H9 (cell line): Measurements from ENCODE around the gene CREB3L2. TPM values are rescaled to one million over a fixed set of nuclear protein-coding genes. Genes with fewer than 3 reads are reported as not detected.

ENCODE experiments used
- DNase-seq: peaks from one replicate; pipeline ENCODE4 v3.0.0-alpha.2; 2017
- H2AFZ ChIP-seq: one replicate; pipeline ENCODE4 v1.6.1; 2013; ENCODE audit warnings: mild to moderate bottlenecking, low read length, control low read depth, moderate library complexity
- H2AK5ac ChIP-seq: 2 replicates; pipeline ENCODE4 v1.6.1; 2013; ENCODE audit warnings: low read length, control low read depth, mixed read lengths; ENCODE audit not compliant: insufficient read length
- H2BK120ac ChIP-seq: one replicate; pipeline ENCODE4 v1.6.1; 2013; ENCODE audit warnings: low read depth, mild to moderate bottlenecking, low read length, control low read depth, inconsistent platforms; ENCODE audit not compliant: poor library complexity, severe bottlenecking
- H2BK12ac ChIP-seq: 2 replicates; pipeline ENCODE4 v1.6.1; 2013; ENCODE audit warnings: low read length, control low read depth, mixed read lengths, low read depth; ENCODE audit not compliant: insufficient read length
- H2BK15ac ChIP-seq: 2 replicates; pipeline ENCODE4 v1.6.1; 2013; ENCODE audit warnings: low read depth, low read length, control low read depth
- H2BK20ac ChIP-seq: one replicate; pipeline ENCODE4 v1.6.1; 2013; ENCODE audit warnings: low read depth, mild to moderate bottlenecking, low read length, control low read depth, inconsistent platforms; ENCODE audit not compliant: poor library complexity, severe bottlenecking
- H2BK5ac ChIP-seq: 2 replicates; pipeline ENCODE4 v1.6.1; 2013; ENCODE audit warnings: low read length, control low read depth, mixed read lengths; ENCODE audit not compliant: insufficient read length
- H3K14ac ChIP-seq: 2 replicates; pipeline ENCODE4 v1.6.1; 2013; ENCODE audit warnings: low read length, control low read depth; ENCODE audit not compliant: insufficient read depth
- H3K18ac ChIP-seq: 2 replicates; pipeline ENCODE4 v1.6.1; 2013; ENCODE audit warnings: low read depth, mild to moderate bottlenecking, mixed read lengths, low read length, control low read depth; ENCODE audit not compliant: insufficient read length
- H3K23ac ChIP-seq: 2 replicates; pipeline ENCODE4 v1.6.1; 2013; ENCODE audit warnings: low read length, control low read depth, mixed read lengths, low read depth; ENCODE audit not compliant: insufficient read length
- H3K23me2 ChIP-seq: 2 replicates; pipeline ENCODE4 v1.6.1; 2013; ENCODE audit warnings: low read depth, mild to moderate bottlenecking, mixed read lengths, low read length, control low read depth; ENCODE audit not compliant: insufficient read length, poor library complexity, severe bottlenecking
- H3K27ac ChIP-seq: 2 replicates; pipeline ENCODE4 v1.5.1; 2013; ENCODE audit warnings: low read length, control low read depth, mixed read lengths, low read depth; ENCODE audit not compliant: insufficient read length
- H3K27me3 ChIP-seq: 2 replicates; pipeline ENCODE4 v1.6.1; 2013; ENCODE audit warnings: low read length, control low read depth, inconsistent platforms; ENCODE audit not compliant: insufficient read depth
- H3K4ac ChIP-seq: 2 replicates; pipeline ENCODE4 v1.6.1; 2013; ENCODE audit warnings: low read depth, mild to moderate bottlenecking, control low read depth, inconsistent platforms, low read length, moderate library complexity
- H3K4me1 ChIP-seq: 2 replicates; pipeline ENCODE4 v1.6.1; 2013; ENCODE audit warnings: low read length, control low read depth, inconsistent platforms; ENCODE audit not compliant: insufficient read depth
- H3K4me2 ChIP-seq: 2 replicates; pipeline ENCODE4 v1.6.1; 2013; ENCODE audit warnings: low read length, control low read depth, mixed read lengths; ENCODE audit not compliant: insufficient read length, insufficient read depth
- H3K56ac ChIP-seq: 2 replicates; pipeline ENCODE4 v1.6.1; 2013; ENCODE audit warnings: low read depth, mild to moderate bottlenecking, mixed read lengths, low read length, control low read depth; ENCODE audit not compliant: insufficient read length
- H3K79me1 ChIP-seq: 2 replicates; pipeline ENCODE4 v1.6.1; 2013; ENCODE audit warnings: low read depth, mild to moderate bottlenecking, moderate library complexity, low read length, control low read depth, inconsistent platforms; ENCODE audit not compliant: insufficient read depth, poor library complexity, severe bottlenecking
- H3K79me2 ChIP-seq: 2 replicates; pipeline ENCODE4 v1.6.1; 2013; ENCODE audit warnings: low read length, control low read depth, inconsistent platforms; ENCODE audit not compliant: insufficient read depth
- H3K9ac ChIP-seq: 2 replicates; pipeline ENCODE4 v1.6.1; 2013; ENCODE audit warnings: low read length, control low read depth, mixed read lengths; ENCODE audit not compliant: insufficient read length; ENCODE audit errors: extremely low read depth
- H3K9me3 ChIP-seq: one replicate; pipeline ENCODE4 v1.6.1; 2013; ENCODE audit warnings: low read depth, low read length, inconsistent platforms; ENCODE audit not compliant: control insufficient read depth
- H3T11ph ChIP-seq: one replicate; pipeline ENCODE4 v1.6.1; 2013; ENCODE audit warnings: mild to moderate bottlenecking, low read length, control low read depth, inconsistent platforms
- H4K20me1 ChIP-seq: one replicate; pipeline ENCODE4 v1.6.1; 2013; ENCODE audit not compliant: control insufficient read depth, insufficient read length, insufficient read depth
- H4K5ac ChIP-seq: 2 replicates; pipeline ENCODE4 v1.6.1; 2013; ENCODE audit warnings: low read depth, mild to moderate bottlenecking, mixed read lengths, low read length, control low read depth; ENCODE audit not compliant: insufficient read length
- H4K8ac ChIP-seq: replicated peaks from 2 replicates; pipeline ENCODE4 v1.6.1; 2013; ENCODE audit warnings: low read length, control low read depth, mixed read lengths, low read depth; ENCODE audit not compliant: insufficient read length
- H4K91ac ChIP-seq: 2 replicates; pipeline ENCODE4 v1.6.1; 2013; ENCODE audit warnings: low read depth, mild to moderate bottlenecking, moderate library complexity, mixed read lengths, low read length, control low read depth; ENCODE audit not compliant: insufficient read length
- H3K27ac Mint-ChIP-seq, 3 experiments: 2 replicates in 2 of 3; 3 replicates in 1 of 3; pipeline ENCODE4 v1.8.0; 2020 to 2021; ENCODE audit warnings: mixed read lengths in 3 of 3, mild to moderate bottlenecking in 1 of 3, moderate library complexity in 1 of 3
- H3K27me3 Mint-ChIP-seq: 2 replicates; pipeline ENCODE4 v1.8.0; 2021; ENCODE audit warnings: low read depth, mild to moderate bottlenecking, moderate library complexity, mixed read lengths
- H3K36me3 Mint-ChIP-seq, 3 experiments: 2 replicates in 2 of 3; 3 replicates in 1 of 3; pipeline ENCODE4 v1.8.0; 2020 to 2021; ENCODE audit warnings: low read depth in 3 of 3, mixed read lengths in 3 of 3; ENCODE audit not compliant: insufficient read depth in 1 of 3
- H3K4me1 Mint-ChIP-seq, 2 experiments: 2 replicates each; pipeline ENCODE4 v1.8.0; 2020; ENCODE audit warnings: mixed read lengths in 2 of 2
- H3K4me3 Mint-ChIP-seq, 2 experiments: 2 replicates in 1 of 2; 3 replicates in 1 of 2; pipeline ENCODE4 v1.8.0; 2020 to 2021; ENCODE audit warnings: mild to moderate bottlenecking in 2 of 2, mixed read lengths in 2 of 2, moderate library complexity in 1 of 2
- H3K9me3 Mint-ChIP-seq, 2 experiments: 2 replicates in 1 of 2; 3 replicates in 1 of 2; pipeline ENCODE4 v1.8.0; 2020; ENCODE audit warnings: mild to moderate bottlenecking in 2 of 2, mixed read lengths in 2 of 2, moderate library complexity in 1 of 2
- WGBS: extraction: QIAGEN DNeasy Blood & Tissue Kit; methylation state at CpG from one replicate; pipeline ENCODE4 v1.1.7; 2013; ENCODE audit warnings: missing lambda C conversion rate, low lambda C conversion rate, mixed read lengths; ENCODE audit not compliant: insufficient read length; ENCODE audit errors: extremely low coverage; 5-methylcytosine and 5-hydroxymethylcytosine counted together
- total RNA-seq: library from RNA; stranded (reverse); gene quantifications from 2 replicates; pipeline ENCODE4 v1.2.1, GENCODE V29; 2021
- TF ChIP-seq, protein P1 (sequence below): fragments of 200-600 bp; sonication (generic); conservative IDR thresholded peaks from 3 replicates; pipeline ENCODE4 v1.8.0; 2021; ENCODE audit warnings: antibody characterized with exemption, mild to moderate bottlenecking

CREB3L2 gene
- total RNA-seq, 1 experiment from 2014 or later, result 60.7 TPM

DNA sequence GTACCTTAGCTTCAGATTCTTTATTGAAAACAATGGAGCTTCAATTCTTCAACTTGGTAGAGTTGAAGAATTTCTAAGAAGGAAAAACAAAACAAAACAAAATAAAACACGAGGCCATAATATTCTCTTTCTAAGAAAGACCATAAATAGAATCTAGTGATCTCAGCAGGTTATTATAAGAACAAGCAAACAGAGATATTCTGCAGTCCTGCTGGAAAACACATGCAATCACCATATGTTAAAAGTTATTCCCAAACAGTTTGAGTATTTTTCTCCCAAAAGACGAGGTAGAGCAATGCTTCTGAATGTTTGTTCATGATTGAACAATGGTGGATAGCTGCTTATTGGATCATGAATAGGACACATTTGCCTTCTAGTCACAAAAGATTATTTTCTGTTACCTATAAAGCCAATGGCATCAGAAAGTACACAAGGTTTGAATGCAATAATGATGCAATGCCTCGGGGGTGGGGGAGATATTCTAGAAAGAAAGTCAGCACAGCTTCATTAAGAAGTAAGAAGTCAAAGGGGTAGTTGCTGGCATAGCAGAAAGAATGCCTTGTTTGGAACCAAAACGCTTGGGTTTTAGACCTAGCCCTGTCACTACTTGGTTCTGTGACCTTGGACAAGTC, 59.3 kb downstream of the CREB3L2 start:
- H3K4me3 Mint-ChIP-seq, result no peak overlapping the region
- H3K27me3 Mint-ChIP-seq, result no peaks in the 10 kb centered on the region
- Histone ChIP-seq H2BK5ac (no peak overlapping the region), H2AK5ac (no peak overlapping the region), H2BK20ac (no peak overlapping the region), H3T11ph (no peak overlapping the region), H3K56ac (no peak overlapping the region), H4K8ac (no peak overlapping the region), H2AFZ (no peak overlapping the region), H4K5ac (no peak overlapping the region), H3K4ac (no peak overlapping the region), H3K23ac (no peak overlapping the region), H3K9me3 (no peaks in the 10 kb centered on the region), H2BK120ac (no peak overlapping the region), H3K9ac (no peak overlapping the region), H3K27me3 (no peaks in the 10 kb centered on the region), H4K20me1 (peaks cover 2% of the 10 kb centered on the region), H3K4me2 (no peak overlapping the region), H3K18ac (no peak overlapping the region), H3K79me1 (peaks cover 4% of the 10 kb centered on the region), H3K79me2 (peaks cover 2% of the 10 kb centered on the region; the same call in 1 of the 2 replicates), H4K91ac (no peak overlapping the region), H3K14ac (no peak overlapping the region), H2BK12ac (no peak overlapping the region), H3K27ac (no peak overlapping the region), H3K4me1 (peaks cover 2% of the 10 kb centered on the region; the same call in 1 of the 2 replicates), H2BK15ac (no peak overlapping the region), H3K23me2 (no peaks in the 10 kb centered on the region)
- DNase-seq, result no peak
- peaks cover 37 to 44% of the 10 kb centered on the region in 2 experiments for H3K4me1 Mint-ChIP-seq
- no peak overlapping the region; a peak in 2 of 7 replicates for H3K27ac Mint-ChIP-seq
- no CpG with 5 or more reads among the region's 4 CpGs for WGBS
- no peaks in the 10 kb centered on the region for H3K9me3 Mint-ChIP-seq
- H3K36me3 Mint-ChIP-seq, result peaks cover 0 to 13% (median 5%) of the 10 kb centered on the region in 3 experiments; a peak in 3 of 7 replicates
- TF ChIP-seq, protein P1, sequence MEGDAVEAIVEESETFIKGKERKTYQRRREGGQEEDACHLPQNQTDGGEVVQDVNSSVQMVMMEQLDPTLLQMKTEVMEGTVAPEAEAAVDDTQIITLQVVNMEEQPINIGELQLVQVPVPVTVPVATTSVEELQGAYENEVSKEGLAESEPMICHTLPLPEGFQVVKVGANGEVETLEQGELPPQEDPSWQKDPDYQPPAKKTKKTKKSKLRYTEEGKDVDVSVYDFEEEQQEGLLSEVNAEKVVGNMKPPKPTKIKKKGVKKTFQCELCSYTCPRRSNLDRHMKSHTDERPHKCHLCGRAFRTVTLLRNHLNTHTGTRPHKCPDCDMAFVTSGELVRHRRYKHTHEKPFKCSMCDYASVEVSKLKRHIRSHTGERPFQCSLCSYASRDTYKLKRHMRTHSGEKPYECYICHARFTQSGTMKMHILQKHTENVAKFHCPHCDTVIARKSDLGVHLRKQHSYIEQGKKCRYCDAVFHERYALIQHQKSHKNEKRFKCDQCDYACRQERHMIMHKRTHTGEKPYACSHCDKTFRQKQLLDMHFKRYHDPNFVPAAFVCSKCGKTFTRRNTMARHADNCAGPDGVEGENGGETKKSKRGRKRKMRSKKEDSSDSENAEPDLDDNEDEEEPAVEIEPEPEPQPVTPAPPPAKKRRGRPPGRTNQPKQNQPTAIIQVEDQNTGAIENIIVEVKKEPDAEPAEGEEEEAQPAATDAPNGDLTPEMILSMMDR, result no peak
